ENCODE results near the gene CISD3. TPM values are rescaled to one million over a fixed set of nuclear protein-coding genes. Genes with fewer than 3 reads are reported as not detected.

Gene CISD3
- total and polyA plus RNA-seq, 2 experiments from 2014 or later = 7.2 to 44.6 TPM

GRCh38 chr17:38732376-38733281, 2.5 kb downstream of the CISD3 start:
- peaks cover 9% of the 10 kb centered on the region; the same call in 1 of the 2 replicates for H3K36me3 ChIP-seq (ENCODE audit: low read depth)
- 72% methylated on average over 7 of the region's 7 CpGs for WGBS, 2 experiments (ENCODE audit: low coverage in 1 of 2, low lambda C conversion rate in 2 of 2, missing lambda C conversion rate in 2 of 2)
- no peaks in the 10 kb centered on the region for H3K27me3 ChIP-seq (replicated peaks; ENCODE audit: insufficient read depth)
- H3K9me2 ChIP-seq (ENCODE audit: insufficient read depth) = no peaks in the 10 kb centered on the region
- TF ChIP-seq EZH2phosphoT487 (IDR thresholded peaks at IDR 0.05; ENCODE audit: insufficient read depth, low read depth) (no peak), EZH2 (IDR thresholded peaks at IDR 0.05; ENCODE audit: insufficient read depth, poor library complexity, severe bottlenecking) (no peak)
- in situ Hi-C loops (cut with MboI) = no loop called here
- H3K9ac ChIP-seq = no peak overlapping the region
- peaks cover 31% of the 10 kb centered on the region for H3F3A ChIP-seq (ENCODE audit: insufficient read depth)
- H3K4me3 ChIP-seq = no peak overlapping the region
- H3K4me1 ChIP-seq (ENCODE audit: insufficient read depth) = peaks cover 21% of the 10 kb centered on the region; the same call in 1 of the 2 replicates
- H3K79me2 ChIP-seq (ENCODE audit: insufficient read depth) = peaks cover 10% of the 10 kb centered on the region
- H3K4me2 ChIP-seq (ENCODE audit: unreplicated experiment) = no peak overlapping the region
- no peak overlapping the region for H3K27ac ChIP-seq
- no peak overlapping the region for H2AFZ ChIP-seq
- DNase-seq = no peak
- no peaks in the 10 kb centered on the region for H3K9me3 ChIP-seq (ENCODE audit: low read depth)
- no peaks in the 10 kb centered on the region for H4K20me1 ChIP-seq (ENCODE audit: insufficient read depth)

- no peak overlapping the region for H3K4me3 ChIP-seq
- H3K27me3 ChIP-seq (replicated peaks; ENCODE audit: insufficient read depth) = no peaks in the 10 kb centered on the region
- no peak overlapping the region for H3K4me2 ChIP-seq (ENCODE audit: unreplicated experiment)
- H3K36me3 ChIP-seq (ENCODE audit: low read depth) = peaks cover 9% of the 10 kb centered on the region; the same call in 1 of the 2 replicates
- 71 to 75% methylated on average over 9 of the region's 9 CpGs for WGBS, 2 experiments (ENCODE audit: low coverage in 1 of 2, low lambda C conversion rate in 2 of 2, missing lambda C conversion rate in 2 of 2)
- TF ChIP-seq EZH2 (IDR thresholded peaks at IDR 0.05; ENCODE audit: insufficient read depth, poor library complexity, severe bottlenecking) = no peak
- H3K79me2 ChIP-seq (ENCODE audit: insufficient read depth) = peaks cover 16% of the 10 kb centered on the region
- no peaks in the 10 kb centered on the region for H3K9me3 ChIP-seq (ENCODE audit: low read depth)
- no peaks in the 10 kb centered on the region for H4K20me1 ChIP-seq (ENCODE audit: insufficient read depth)
- in situ Hi-C loops (cut with MboI) = no loop called here
- DNase-seq = no peak
- H2AFZ ChIP-seq = no peak overlapping the region
- H3K27ac ChIP-seq = no peak overlapping the region
- H3K4me1 ChIP-seq (ENCODE audit: insufficient read depth) = peaks cover 21% of the 10 kb centered on the region; the same call in 1 of the 2 replicates
- peaks cover 27% of the 10 kb centered on the region for H3F3A ChIP-seq (ENCODE audit: insufficient read depth)
- H3K9ac ChIP-seq = no peak overlapping the region
- H3K9me2 ChIP-seq (ENCODE audit: insufficient read depth) = no peaks in the 10 kb centered on the region
These were observed 3.3 kb downstream of the CISD3 start for GRCh38 chr17:38733282-38733981.

- Histone ChIP-seq H3K9me3 (ENCODE audit: low read depth) (no peaks in the 10 kb centered on the region), H3K9me2 (ENCODE audit: insufficient read depth) (no peaks in the 10 kb centered on the region), H3K9ac (no peak overlapping the region), H2AFZ (no peak overlapping the region), H3K4me3 (no peak overlapping the region), H4K20me1 (ENCODE audit: insufficient read depth) (no peaks in the 10 kb centered on the region), H3K79me2 (ENCODE audit: insufficient read depth) (peaks cover 20% of the 10 kb centered on the region), H3K27ac (no peak overlapping the region), H3K4me2 (ENCODE audit: unreplicated experiment) (no peak overlapping the region), H3F3A (ENCODE audit: insufficient read depth) (peaks cover 23% of the 10 kb centered on the region), H3K36me3 (ENCODE audit: low read depth) (peaks cover 9% of the 10 kb centered on the region; the same call in 1 of the 2 replicates), H3K27me3 (replicated peaks; ENCODE audit: insufficient read depth) (no peaks in the 10 kb centered on the region), H3K4me1 (ENCODE audit: insufficient read depth) (peaks cover 20% of the 10 kb centered on the region; the same call in 1 of the 2 replicates)
- TF ChIP-seq EZH2phosphoT487 (IDR thresholded peaks at IDR 0.05; ENCODE audit: insufficient read depth, low read depth) (no peak), EZH2 (IDR thresholded peaks at IDR 0.05; ENCODE audit: insufficient read depth, poor library complexity, severe bottlenecking) (no peak)
- 73 to 74% methylated on average over 15 of the region's 15 CpGs for WGBS, 2 experiments (ENCODE audit: low coverage in 1 of 2, low lambda C conversion rate in 2 of 2, missing lambda C conversion rate in 2 of 2)
- in situ Hi-C loops (cut with MboI) = no loop called here
- DNase-seq = no peak
These were observed 4.1 kb downstream of the CISD3 start for GRCh38 chr17:38733982-38734973.

Data from GM23248 (cell line).